GM12892 (cell line): ENCODE results near the gene MRPL43.

Source experiments
- POLR2A ChIP-seq: IDR thresholded peaks from 2 replicates; pipeline ENCODE4 v1.6.1; 2011; ENCODE audit warnings: low read depth, low read length, control low read depth
- POLR2AphosphoS5 ChIP-seq: IDR thresholded peaks from 2 replicates; pipeline ENCODE4 v1.6.1; 2011; ENCODE audit warnings: low read depth, low read length, control low read depth
- TAF1 ChIP-seq: IDR thresholded peaks from 2 replicates; pipeline ENCODE4 v1.6.1; 2011; ENCODE audit warnings: low read depth, mild to moderate bottlenecking, control low read depth, low read length, borderline replicate concordance

- TF ChIP-seq POLR2A (no peak), TAF1 (no peak), POLR2AphosphoS5 (no peak)
These were observed 6.8 kb upstream of the MRPL43 start for GRCh38 chr10:100993986-100994708.
